ENCODE results near the gene PTH. TPM values are rescaled to one million over a fixed set of nuclear protein-coding genes. Genes with fewer than 3 reads are reported as not detected.

PTH gene
- total and polyA plus RNA-seq, 4 donors = not detected

DNA sequence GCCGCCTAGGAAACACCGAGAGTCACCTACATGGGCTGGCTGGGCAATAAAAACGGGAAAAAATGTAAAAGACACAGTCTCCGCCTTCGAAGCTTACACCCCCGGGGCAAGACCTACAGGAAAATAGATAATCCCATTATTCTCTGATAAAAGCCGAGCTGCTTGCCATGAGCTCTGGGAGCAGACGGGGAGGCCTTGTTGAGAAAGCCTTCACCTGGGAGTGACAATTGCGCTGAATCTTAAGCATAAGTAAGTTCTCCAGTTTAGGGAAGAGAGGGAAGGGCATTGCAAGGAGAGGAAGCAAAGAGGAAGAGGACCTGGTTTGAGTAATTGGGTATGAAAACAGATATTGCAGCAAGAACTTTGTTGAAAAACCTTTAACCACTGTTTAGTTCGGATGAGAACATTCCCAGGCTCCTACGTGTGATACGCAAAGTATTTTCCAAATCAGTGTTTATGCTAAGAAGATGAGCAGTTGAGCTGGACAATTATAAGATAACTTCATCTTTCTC is 32.0 kb downstream of the PTH start:
- 33% methylated on average over 12 of the region's 12 CpGs for WGBS

DNA sequence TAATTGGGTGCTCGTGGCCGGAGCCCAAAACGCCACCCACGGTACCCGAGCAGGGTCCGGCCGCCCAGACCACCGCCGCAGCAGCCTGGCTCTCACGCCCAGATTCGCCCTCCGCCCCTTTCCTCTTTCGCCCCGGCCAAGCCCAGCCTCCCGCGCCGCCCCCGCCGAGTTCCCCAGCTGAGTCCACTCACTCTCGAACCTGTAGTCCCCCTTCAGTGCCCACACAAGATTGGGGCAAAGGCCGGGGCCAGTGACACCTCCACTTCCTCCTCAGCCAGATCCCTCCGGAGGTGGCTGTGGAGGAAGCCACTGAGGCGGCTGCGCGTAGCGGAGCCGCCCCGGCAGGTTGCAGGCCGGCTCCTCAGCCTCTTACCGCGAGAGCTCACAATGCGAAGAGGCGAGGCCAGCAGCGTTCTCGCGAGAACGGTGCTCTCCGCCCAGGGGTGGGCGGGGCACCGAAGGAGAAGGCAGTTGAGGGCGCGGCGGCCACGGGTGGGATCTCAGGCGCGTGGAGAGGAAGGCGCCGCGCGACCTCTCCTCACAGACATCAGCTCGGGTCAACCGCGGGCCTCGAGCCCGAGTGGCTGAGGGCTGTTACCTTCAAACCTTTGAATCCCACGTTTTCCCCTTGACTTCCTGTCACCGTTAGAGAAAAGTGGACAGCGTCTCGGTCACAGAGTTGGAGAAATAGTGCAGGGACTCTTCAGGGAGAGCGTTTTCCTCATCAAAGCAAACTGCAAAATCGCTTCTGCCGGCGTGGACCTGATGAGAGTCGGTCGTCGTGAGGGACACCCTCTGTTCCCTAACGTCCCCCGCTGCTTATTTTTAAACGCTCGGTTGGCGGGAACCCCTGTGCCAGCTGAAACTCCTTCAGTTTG is 32.7 kb downstream of the PTH start, which contains the start of gene BTBD10:
TSS of gene BTBD10 (minus strand) at position 322 of the 878 bp plus-strand sequence. CDS start 18,098 bp downstream, outside the sequence.
- under 1% methylated on average over 71 of the region's 71 CpGs for WGBS
- H3K4me3 ChIP-seq (ENCODE audit: low read depth in 1 of 3, low read length in 3 of 3) = peak within 1 kb of the TSS; percentile 83 to 96 (median 84)

More for the DNA sequence above, 32.0 kb downstream of the PTH start:
- peak overlapping the region; percentile 83 to 96 (median 84) for H3K4me3 ChIP-seq (ENCODE audit: low read depth in 1 of 3, low read length in 3 of 3)
- H3K36me3 ChIP-seq (ENCODE audit: control insufficient read depth in 4 of 4, insufficient read depth in 3 of 4, low read depth in 1 of 4, low read length in 3 of 4) = no peaks in the 10 kb centered on the region
- TF ChIP-seq HNF4A (conservative IDR thresholded peaks at IDR 0.05) (no peak), TAF1 (conservative IDR thresholded peaks at IDR 0.05) (no peak), YY1 (IDR thresholded peaks at IDR 0.05) (no peak)
- TF ChIP-seq, protein P1, sequence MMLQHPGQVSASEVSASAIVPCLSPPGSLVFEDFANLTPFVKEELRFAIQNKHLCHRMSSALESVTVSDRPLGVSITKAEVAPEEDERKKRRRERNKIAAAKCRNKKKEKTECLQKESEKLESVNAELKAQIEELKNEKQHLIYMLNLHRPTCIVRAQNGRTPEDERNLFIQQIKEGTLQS (IDR thresholded peaks at IDR 0.05) = no peak
- H3K4me1 ChIP-seq (ENCODE audit: control insufficient read depth in 4 of 4, insufficient read depth in 4 of 4, low read length in 3 of 4) = peaks cover 3 to 13% (median 10%) of the 10 kb centered on the region in 4 donors
- no peaks in the 10 kb centered on the region for H3K27me3 ChIP-seq (ENCODE audit: control insufficient read depth in 4 of 4, insufficient read depth in 4 of 4, low read length in 3 of 4)
- no peak for DNase-seq (ENCODE audit: low spot score)
- no peaks in the 10 kb centered on the region for H3K9me3 ChIP-seq (ENCODE audit: control insufficient read depth in 4 of 4, low read length in 3 of 4)
- H3K27ac ChIP-seq (ENCODE audit: low read depth in 1 of 2, low read length in 2 of 2) = peak overlapping the region; percentile 71 to 81
- H3K9ac ChIP-seq (ENCODE audit: low read depth in 1 of 2, low read length in 2 of 2) = peak overlapping the region; percentile 51 to 67

More for the DNA sequence above, 32.7 kb downstream of the PTH start, which contains the start of gene BTBD10:
- DNase-seq (ENCODE audit: low spot score) = peak; percentile 88
- no peaks in the 10 kb centered on the region for H3K27me3 ChIP-seq (ENCODE audit: control insufficient read depth in 4 of 4, insufficient read depth in 4 of 4, low read length in 3 of 4)
- no peaks in the 10 kb centered on the region for H3K9me3 ChIP-seq (ENCODE audit: control insufficient read depth in 4 of 4, low read length in 3 of 4)
- no peaks in the 10 kb centered on the region for H3K36me3 ChIP-seq (ENCODE audit: control insufficient read depth in 4 of 4, insufficient read depth in 3 of 4, low read depth in 1 of 4, low read length in 3 of 4)
- peak within 1 kb of the TSS; percentile 52 to 67 for H3K9ac ChIP-seq (ENCODE audit: low read depth in 1 of 2, low read length in 2 of 2)
- H3K27ac ChIP-seq (ENCODE audit: low read depth in 1 of 2, low read length in 2 of 2) = peak within 1 kb of the TSS; percentile 71 to 81
- TF ChIP-seq RXRA (IDR thresholded peaks at IDR 0.05) (no peak), NR2F2 (IDR thresholded peaks at IDR 0.05) (no peak), SP1 (IDR thresholded peaks at IDR 0.05) (peak; percentile 39), FOXA1 (IDR thresholded peaks at IDR 0.05) (no peak), GABPA (IDR thresholded peaks at IDR 0.05 in 1 of 2, conservative IDR thresholded peaks at IDR 0.05 in 1 of 2) (peak in 1 of 2 donors; percentile 59), HNF4G (IDR thresholded peaks at IDR 0.05) (no peak), FOXA2 (IDR thresholded peaks at IDR 0.05) (no peak), HNF4A (conservative IDR thresholded peaks at IDR 0.05) (no peak), YY1 (IDR thresholded peaks at IDR 0.05) (peak; percentile 81), JUND (IDR thresholded peaks at IDR 0.05) (no peak), TAF1 (conservative IDR thresholded peaks at IDR 0.05) (peak; percentile 78), EGR1 (IDR thresholded peaks at IDR 0.05; ENCODE audit: low read depth in 2 of 2) (peak; percentile 43 to 53), RAD21 (IDR thresholded peaks at IDR 0.05) (peak in 1 of 2 donors; percentile 26)
- TF ChIP-seq, protein P2, sequence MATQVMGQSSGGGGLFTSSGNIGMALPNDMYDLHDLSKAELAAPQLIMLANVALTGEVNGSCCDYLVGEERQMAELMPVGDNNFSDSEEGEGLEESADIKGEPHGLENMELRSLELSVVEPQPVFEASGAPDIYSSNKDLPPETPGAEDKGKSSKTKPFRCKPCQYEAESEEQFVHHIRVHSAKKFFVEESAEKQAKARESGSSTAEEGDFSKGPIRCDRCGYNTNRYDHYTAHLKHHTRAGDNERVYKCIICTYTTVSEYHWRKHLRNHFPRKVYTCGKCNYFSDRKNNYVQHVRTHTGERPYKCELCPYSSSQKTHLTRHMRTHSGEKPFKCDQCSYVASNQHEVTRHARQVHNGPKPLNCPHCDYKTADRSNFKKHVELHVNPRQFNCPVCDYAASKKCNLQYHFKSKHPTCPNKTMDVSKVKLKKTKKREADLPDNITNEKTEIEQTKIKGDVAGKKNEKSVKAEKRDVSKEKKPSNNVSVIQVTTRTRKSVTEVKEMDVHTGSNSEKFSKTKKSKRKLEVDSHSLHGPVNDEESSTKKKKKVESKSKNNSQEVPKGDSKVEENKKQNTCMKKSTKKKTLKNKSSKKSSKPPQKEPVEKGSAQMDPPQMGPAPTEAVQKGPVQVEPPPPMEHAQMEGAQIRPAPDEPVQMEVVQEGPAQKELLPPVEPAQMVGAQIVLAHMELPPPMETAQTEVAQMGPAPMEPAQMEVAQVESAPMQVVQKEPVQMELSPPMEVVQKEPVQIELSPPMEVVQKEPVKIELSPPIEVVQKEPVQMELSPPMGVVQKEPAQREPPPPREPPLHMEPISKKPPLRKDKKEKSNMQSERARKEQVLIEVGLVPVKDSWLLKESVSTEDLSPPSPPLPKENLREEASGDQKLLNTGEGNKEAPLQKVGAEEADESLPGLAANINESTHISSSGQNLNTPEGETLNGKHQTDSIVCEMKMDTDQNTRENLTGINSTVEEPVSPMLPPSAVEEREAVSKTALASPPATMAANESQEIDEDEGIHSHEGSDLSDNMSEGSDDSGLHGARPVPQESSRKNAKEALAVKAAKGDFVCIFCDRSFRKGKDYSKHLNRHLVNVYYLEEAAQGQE (IDR thresholded peaks at IDR 0.05) = peak; percentile 66
- TF ChIP-seq, protein P3, sequence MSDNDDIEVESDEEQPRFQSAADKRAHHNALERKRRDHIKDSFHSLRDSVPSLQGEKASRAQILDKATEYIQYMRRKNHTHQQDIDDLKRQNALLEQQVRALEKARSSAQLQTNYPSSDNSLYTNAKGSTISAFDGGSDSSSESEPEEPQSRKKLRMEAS (IDR thresholded peaks at IDR 0.05) = peak; percentile 37
- TF ChIP-seq, protein P1 (IDR thresholded peaks at IDR 0.05) = no peak
- TF ChIP-seq, protein P4, sequence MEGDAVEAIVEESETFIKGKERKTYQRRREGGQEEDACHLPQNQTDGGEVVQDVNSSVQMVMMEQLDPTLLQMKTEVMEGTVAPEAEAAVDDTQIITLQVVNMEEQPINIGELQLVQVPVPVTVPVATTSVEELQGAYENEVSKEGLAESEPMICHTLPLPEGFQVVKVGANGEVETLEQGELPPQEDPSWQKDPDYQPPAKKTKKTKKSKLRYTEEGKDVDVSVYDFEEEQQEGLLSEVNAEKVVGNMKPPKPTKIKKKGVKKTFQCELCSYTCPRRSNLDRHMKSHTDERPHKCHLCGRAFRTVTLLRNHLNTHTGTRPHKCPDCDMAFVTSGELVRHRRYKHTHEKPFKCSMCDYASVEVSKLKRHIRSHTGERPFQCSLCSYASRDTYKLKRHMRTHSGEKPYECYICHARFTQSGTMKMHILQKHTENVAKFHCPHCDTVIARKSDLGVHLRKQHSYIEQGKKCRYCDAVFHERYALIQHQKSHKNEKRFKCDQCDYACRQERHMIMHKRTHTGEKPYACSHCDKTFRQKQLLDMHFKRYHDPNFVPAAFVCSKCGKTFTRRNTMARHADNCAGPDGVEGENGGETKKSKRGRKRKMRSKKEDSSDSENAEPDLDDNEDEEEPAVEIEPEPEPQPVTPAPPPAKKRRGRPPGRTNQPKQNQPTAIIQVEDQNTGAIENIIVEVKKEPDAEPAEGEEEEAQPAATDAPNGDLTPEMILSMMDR (IDR thresholded peaks at IDR 0.05; ENCODE audit: low read depth, low read length, missing input control) = no peak
- TF ChIP-seq, protein P5, sequence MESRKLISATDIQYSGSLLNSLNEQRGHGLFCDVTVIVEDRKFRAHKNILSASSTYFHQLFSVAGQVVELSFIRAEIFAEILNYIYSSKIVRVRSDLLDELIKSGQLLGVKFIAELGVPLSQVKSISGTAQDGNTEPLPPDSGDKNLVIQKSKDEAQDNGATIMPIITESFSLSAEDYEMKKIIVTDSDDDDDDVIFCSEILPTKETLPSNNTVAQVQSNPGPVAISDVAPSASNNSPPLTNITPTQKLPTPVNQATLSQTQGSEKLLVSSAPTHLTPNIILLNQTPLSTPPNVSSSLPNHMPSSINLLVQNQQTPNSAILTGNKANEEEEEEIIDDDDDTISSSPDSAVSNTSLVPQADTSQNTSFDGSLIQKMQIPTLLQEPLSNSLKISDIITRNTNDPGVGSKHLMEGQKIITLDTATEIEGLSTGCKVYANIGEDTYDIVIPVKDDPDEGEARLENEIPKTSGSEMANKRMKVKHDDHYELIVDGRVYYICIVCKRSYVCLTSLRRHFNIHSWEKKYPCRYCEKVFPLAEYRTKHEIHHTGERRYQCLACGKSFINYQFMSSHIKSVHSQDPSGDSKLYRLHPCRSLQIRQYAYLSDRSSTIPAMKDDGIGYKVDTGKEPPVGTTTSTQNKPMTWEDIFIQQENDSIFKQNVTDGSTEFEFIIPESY (IDR thresholded peaks at IDR 0.05) = peak; percentile 100
- peaks cover 3 to 13% (median 10%) of the 10 kb centered on the region in 4 donors for H3K4me1 ChIP-seq (ENCODE audit: control insufficient read depth in 4 of 4, insufficient read depth in 4 of 4, low read length in 3 of 4)

Measured in liver (tissue), 9 donors.